Liver (tissue), 3 donors: ENCODE measurements around the gene COL23A1.

ENCODE experiments used
- ATF3 ChIP-seq: IDR thresholded peaks from 2 replicates; pipeline ENCODE4 v1.6.1; 2016; ENCODE audit warnings: antibody characterized with exemption
- RAD21 ChIP-seq, 2 donors: IDR thresholded peaks; 2 replicates each; pipeline ENCODE4 v1.6.1; 2016; ENCODE audit warnings: antibody characterized with exemption in 2 of 2, mild to moderate bottlenecking in 2 of 2
- RXRA ChIP-seq, 2 donors: IDR thresholded peaks; 2 replicates each; pipeline ENCODE4 v1.6.1; 2017 to 2018; ENCODE audit warnings: antibody characterized with exemption in 2 of 2, mild to moderate bottlenecking in 1 of 2
- SP1 ChIP-seq: IDR thresholded peaks from 2 replicates; pipeline ENCODE4 v1.6.1; 2018; ENCODE audit warnings: antibody characterized with exemption, mild to moderate bottlenecking
- YY1 ChIP-seq: IDR thresholded peaks from 2 replicates; pipeline ENCODE4 v1.6.1; 2016; ENCODE audit warnings: antibody characterized with exemption, mild to moderate bottlenecking
- TF ChIP-seq, protein P1 (sequence below): fragments of 150-350 bp; IDR thresholded peaks from 2 replicates; pipeline ENCODE4 v1.5.1; 2017; ENCODE audit warnings: improper control_type of control experiment, low read depth, low read length; ENCODE audit not compliant: missing input control
- TF ChIP-seq, protein P2 (sequence below): IDR thresholded peaks from 2 replicates; pipeline ENCODE4 v1.6.1; 2016; ENCODE audit warnings: antibody characterized with exemption, mild to moderate bottlenecking
- donor health status: healthy.
- donor health status: healthy.

GRCh38 chr5:178577376-178577839 lies 12.8 kb downstream of the COL23A1 start:
- TF ChIP-seq, protein P1, sequence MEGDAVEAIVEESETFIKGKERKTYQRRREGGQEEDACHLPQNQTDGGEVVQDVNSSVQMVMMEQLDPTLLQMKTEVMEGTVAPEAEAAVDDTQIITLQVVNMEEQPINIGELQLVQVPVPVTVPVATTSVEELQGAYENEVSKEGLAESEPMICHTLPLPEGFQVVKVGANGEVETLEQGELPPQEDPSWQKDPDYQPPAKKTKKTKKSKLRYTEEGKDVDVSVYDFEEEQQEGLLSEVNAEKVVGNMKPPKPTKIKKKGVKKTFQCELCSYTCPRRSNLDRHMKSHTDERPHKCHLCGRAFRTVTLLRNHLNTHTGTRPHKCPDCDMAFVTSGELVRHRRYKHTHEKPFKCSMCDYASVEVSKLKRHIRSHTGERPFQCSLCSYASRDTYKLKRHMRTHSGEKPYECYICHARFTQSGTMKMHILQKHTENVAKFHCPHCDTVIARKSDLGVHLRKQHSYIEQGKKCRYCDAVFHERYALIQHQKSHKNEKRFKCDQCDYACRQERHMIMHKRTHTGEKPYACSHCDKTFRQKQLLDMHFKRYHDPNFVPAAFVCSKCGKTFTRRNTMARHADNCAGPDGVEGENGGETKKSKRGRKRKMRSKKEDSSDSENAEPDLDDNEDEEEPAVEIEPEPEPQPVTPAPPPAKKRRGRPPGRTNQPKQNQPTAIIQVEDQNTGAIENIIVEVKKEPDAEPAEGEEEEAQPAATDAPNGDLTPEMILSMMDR: no peak
- TF ChIP-seq ATF3: no peak
- TF ChIP-seq, protein P2, sequence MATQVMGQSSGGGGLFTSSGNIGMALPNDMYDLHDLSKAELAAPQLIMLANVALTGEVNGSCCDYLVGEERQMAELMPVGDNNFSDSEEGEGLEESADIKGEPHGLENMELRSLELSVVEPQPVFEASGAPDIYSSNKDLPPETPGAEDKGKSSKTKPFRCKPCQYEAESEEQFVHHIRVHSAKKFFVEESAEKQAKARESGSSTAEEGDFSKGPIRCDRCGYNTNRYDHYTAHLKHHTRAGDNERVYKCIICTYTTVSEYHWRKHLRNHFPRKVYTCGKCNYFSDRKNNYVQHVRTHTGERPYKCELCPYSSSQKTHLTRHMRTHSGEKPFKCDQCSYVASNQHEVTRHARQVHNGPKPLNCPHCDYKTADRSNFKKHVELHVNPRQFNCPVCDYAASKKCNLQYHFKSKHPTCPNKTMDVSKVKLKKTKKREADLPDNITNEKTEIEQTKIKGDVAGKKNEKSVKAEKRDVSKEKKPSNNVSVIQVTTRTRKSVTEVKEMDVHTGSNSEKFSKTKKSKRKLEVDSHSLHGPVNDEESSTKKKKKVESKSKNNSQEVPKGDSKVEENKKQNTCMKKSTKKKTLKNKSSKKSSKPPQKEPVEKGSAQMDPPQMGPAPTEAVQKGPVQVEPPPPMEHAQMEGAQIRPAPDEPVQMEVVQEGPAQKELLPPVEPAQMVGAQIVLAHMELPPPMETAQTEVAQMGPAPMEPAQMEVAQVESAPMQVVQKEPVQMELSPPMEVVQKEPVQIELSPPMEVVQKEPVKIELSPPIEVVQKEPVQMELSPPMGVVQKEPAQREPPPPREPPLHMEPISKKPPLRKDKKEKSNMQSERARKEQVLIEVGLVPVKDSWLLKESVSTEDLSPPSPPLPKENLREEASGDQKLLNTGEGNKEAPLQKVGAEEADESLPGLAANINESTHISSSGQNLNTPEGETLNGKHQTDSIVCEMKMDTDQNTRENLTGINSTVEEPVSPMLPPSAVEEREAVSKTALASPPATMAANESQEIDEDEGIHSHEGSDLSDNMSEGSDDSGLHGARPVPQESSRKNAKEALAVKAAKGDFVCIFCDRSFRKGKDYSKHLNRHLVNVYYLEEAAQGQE: no peak
- no peak for TF ChIP-seq SP1
- TF ChIP-seq RAD21 (IDR thresholded peaks at IDR 0.05): no peak
- no peak for TF ChIP-seq RXRA (IDR thresholded peaks at IDR 0.05)
- TF ChIP-seq YY1: no peak
